HG03460 (cell line): Measurements from ENCODE around the gene LINC00237.
A peak's percentile ranks its signal among the peaks of the same experiment; 100 is the strongest.

ENCODE experiments used
- ATAC-seq: cut with Tn5 transposase; IDR thresholded peaks from one replicate; pipeline ENCODE4 v1.9.1; 2021; ENCODE audit not compliant: unreplicated experiment

LINC00237 gene

GRCh38 chr20:21125849-21126580 lies 19.9 kb upstream of the LINC00237 start, which contains the start of gene KIZ:
TSS of gene KIZ (plus strand) at chr20:21126082. CDS start at chr20:21126116, 34 bp downstream.
- peak; percentile 96 for ATAC-seq

GRCh38 chr20:21125072-21125848 lies 19.1 kb upstream of the LINC00237 start:
- peak; percentile 11 for ATAC-seq

DNA sequence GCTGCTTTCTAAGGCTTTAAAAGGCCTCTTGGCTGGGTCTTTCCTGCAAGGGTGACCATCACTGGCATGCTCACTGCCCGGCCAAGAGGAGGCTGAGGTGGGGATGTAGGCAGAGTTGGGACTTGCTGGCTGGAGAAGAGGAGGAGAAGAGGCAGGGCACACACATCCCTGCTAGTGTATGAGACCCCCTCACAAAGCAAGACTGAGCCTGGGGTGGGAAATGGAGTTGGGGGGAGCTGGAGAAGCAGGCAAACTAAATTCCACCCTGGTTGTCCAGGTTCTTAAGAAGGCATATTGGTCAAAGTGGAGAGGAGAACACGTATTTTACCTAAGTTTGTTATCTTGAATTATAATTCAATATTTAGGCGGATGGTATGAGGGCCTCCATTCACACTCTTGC lies 18.0 kb upstream of the LINC00237 start:
- no peak for ATAC-seq

DNA sequence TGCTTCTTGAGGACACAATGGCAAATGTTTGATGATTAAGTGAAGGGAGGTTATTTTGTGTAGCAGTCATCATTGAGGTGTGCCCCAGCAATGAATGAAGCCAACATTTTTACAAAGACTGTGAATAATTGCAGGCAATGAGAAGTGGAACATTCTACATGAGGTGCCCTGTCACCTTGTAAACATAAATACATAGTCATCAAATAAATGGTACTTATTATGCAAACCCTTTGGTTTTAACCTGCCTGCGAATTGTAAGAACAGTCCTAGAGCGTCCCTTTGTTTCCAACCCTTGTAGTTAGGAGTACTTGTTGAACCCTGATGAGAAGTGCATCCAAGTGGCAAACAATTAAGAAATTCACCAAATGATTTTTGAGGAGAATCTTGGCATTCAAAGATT lies 12.6 kb upstream of the LINC00237 start:
- no peak for ATAC-seq

GRCh38 chr20:21118138-21118537 lies 12.0 kb upstream of the LINC00237 start:
- ATAC-seq: no peak

GRCh38 chr20:21117521-21117920 lies 11.4 kb upstream of the LINC00237 start:
- no peak for ATAC-seq

GRCh38 chr20:21114584-21114983 lies 8.4 kb upstream of the LINC00237 start:
- no peak for ATAC-seq

DNA sequence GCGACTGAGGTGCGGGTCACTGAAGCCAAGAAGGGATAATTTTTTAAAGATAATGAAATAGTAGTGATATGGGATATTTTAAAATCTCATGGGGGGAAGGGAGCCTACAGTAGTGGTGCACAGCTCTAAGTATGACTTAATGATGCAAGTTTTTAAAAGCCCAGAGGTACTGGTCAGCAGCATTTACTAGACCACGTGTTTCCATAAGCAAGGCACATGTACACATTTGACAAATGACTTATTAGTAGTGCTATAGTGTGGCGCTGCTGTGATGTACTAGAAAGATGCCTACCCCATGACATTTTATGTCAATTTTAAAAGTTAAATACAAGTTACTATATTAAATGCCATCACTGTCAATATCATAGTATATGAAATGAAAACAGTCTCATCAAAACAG lies 7.5 kb upstream of the LINC00237 start:
- no peak for ATAC-seq

GRCh38 chr20:21111416-21111815 lies 5.3 kb upstream of the LINC00237 start:
- ATAC-seq: no peak

GRCh38 chr20:21110811-21111210 lies 4.7 kb upstream of the LINC00237 start:
- no peak for ATAC-seq

DNA sequence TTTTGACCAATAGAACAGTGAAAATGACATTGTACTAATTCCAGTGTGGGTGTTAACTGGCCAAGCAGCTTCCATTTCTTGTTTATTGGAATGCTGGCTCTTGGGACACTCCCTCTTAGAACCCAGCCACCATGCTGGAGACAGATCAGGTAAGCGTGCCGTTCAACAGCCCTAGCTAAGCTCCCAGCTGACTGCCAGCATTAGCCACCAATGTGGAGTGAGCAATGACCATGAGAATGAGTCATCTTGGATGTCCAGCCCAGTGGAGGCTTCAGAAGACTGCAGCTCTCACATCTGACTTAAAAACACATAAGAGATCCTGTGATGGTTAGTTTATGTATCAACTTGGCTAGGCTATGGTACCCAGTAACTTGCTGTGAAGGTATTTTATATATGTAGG lies 3.0 kb upstream of the LINC00237 start:
- no peak for ATAC-seq

- ATAC-seq: no peak
These were observed 558 bp downstream of the LINC00237 start for GRCh38 chr20:21105429-21106170.

GRCh38 chr20:21104921-21105320 lies 1.2 kb downstream of the LINC00237 start:
- ATAC-seq: no peak

- no peak for ATAC-seq
These were observed 1.7 kb downstream of the LINC00237 start for GRCh38 chr20:21104466-21104761.

DNA sequence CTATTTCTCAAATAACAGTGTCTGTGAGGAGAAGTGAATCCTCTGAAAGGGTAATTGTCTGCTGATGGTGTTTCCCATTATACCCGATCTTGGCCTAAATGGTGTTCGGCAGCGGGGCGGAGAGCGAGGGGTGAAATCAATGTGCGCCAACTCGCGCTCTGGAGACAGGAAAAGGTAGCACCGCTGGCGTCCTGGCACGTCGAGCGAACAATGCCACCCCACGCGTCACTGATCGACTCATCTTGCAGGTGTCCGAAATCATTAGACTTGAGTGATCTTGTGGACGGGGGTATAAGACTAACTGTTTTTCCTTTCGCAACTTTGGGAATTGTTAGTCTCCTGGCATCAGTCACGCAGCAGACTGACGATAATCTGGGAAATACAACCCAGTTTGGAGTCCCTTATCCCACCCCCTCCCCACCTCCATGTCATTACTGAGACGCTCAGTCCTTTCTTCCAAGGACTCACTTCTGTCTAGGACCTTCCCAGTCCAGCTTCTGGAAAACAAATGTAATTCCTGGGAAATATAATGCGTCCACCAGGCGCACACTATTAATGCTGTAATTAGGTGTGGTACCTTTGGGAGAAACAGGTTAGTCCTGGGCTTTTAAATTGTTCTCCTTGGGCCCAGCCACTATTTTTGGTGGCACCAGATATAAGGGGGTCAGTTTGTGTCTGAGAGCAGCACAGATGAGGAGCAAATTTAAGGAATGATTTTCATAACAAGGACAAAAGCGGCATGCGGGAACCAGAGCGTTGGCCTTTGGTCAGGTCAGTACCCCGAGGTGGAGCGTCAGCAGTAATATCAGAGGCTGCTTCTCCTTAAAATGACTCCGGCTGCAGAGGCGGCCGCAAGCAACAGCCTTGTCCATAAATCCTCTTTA lies 2.3 kb downstream of the LINC00237 start:
- no peak for ATAC-seq

GRCh38 chr20:21102603-21103311 lies 3.4 kb downstream of the LINC00237 start:
- no peak for ATAC-seq

DNA sequence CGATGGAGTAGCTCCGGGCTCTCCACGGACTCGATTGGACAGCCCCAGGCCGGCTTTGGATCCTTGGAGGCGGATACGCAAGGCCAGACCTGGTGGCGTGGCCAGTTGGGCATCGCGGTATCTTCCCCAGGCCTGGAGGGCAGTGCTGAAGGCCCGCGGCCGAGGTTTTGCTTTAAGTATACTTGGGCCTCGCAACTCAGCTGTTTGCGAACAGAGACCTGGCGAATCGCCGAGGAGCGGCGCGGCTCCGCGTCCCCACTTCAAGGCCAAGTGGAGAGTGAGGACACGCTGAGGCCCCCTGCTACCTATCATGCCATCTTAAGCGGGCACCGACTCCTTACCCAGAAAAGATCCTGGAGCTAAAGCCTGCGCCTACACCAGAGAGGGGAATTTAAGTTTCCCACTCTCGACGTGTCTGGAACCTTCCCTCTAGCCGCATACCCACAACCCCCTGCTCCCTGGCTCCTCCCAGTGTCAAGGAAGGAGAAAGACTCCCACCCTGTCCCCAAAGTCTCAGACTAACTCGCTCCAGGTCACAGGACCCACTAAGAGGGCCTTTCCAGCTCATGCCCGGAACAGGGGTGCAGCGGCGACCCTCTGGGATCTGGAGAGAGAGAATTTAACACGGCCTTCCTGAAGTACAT lies 4.1 kb downstream of the LINC00237 start:
- no peak for ATAC-seq

GRCh38 chr20:21101453-21101931 lies 4.7 kb downstream of the LINC00237 start:
- no peak for ATAC-seq

DNA sequence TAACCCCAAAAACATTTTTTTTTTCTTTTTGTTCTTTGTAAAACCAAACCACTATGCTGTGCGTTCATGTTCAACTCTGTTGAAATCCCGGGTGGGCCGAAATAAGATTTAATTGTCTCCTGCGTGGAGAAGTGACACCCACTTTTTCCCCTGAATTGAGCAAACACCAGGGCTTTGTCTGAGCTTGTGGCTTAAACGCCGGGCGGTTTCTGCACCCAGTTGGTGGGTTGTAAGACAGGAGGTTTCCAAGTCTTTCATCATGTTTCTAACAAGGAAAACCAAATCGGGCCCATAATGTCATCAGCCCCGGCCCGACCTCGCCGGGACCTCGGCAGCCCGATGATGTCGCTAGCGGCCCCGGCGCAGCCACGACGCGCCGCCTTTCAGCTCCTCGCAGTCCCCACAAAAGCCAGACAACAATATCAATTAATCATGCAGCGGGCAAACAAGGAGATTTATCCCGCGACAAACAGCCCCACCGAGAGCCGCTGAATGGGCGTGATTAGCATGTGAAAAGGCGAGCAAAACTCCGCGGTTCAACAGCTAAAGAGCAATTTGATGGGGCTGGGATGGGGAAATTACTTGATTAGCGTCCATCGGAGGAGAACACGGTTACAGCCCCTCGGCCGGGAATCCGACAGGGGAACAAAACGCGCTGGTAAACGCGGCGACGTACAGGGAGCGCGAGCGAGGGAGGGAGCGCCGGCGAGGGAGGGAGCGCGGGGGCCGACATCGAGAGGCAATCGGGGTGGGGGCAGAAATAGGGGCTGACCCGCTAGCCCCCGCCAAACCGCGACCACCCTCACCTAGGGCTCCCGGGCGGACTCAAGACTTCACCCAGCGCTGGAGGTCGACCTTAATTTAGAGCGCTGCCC lies 5.3 kb downstream of the LINC00237 start:
- ATAC-seq: no peak
